Stimulated activated naive CD8-positive, alpha-beta T cell treated with anti-CD3 and anti-CD28 coated beads, Interleukin-15, Interleukin-2, amounts not matched to agents 100 ng/mL and 50 ng/mL, for 24 hours (primary cell): ENCODE data around the gene CRYBA4.
A peak's percentile ranks its signal among the peaks of the same experiment; 100 is the strongest.
"Not testable (repeated sequence)": the region's sequence is repeated elsewhere in the genome, so short reads cannot be mapped to it uniquely, and the experiment has no call there.

ENCODE experiments used
- H3K27ac Mint-ChIP-seq: one replicate; pipeline ENCODE4 v1.8.0; 2021; ENCODE audit warnings: mild to moderate bottlenecking, mixed read lengths
- H3K27me3 Mint-ChIP-seq: one replicate; pipeline ENCODE4 v1.8.0; 2021; ENCODE audit warnings: mixed read lengths
- H3K36me3 Mint-ChIP-seq: one replicate; pipeline ENCODE4 v1.8.0; 2021; ENCODE audit warnings: low read depth, mixed read lengths
- H3K4me1 Mint-ChIP-seq: one replicate; pipeline ENCODE4 v1.8.0; 2021; ENCODE audit warnings: low read depth, mixed read lengths
- H3K4me3 Mint-ChIP-seq: one replicate; pipeline ENCODE4 v1.8.0; 2021; ENCODE audit warnings: mild to moderate bottlenecking, mixed read lengths
- H3K9me3 Mint-ChIP-seq: one replicate; pipeline ENCODE4 v1.8.0; 2021; ENCODE audit warnings: mixed read lengths

The CRYBA4 gene

DNA sequence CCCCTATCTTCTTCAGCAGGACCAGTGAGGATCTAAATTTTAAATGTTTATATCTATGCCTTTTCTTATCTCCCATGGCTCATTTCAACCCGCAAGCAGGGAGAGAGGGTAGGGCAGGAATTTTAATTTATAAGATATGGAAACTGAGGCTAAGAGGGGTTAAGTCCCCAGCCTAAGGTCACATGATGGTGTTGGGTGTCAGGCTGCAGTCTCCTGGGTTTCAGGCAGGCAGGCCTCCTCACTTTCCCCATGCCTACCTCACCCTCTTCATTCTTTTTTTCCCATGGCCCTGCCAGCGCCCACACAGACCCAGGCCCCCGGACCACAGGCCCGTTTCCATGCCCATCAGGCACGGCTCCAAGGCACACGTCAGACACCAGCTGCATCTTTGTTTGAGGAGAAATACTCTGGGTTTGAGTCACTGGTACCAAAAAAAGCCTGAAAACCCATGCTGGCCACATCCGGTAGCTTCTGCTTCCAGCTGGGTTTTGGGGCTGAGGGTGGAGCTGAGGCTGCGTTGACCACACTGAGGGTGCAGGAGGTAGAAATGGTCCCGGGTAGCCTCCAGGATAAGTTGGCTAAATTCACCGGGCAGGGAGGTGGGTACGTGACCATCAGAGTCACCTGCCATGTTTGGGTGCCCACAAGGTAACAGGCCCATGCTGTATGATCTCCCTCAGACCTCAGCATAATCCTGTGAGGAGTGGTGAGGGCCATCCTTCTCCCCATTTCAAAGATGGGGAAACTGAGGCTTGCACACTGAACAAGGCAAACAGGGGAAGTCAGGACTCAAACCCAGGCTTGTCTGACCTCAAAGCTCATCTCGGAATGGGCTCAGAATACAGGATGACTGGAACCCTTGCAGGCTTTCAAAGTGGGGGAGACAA lies 11.4 kb upstream of the CRYBA4 start:
- Mint-ChIP-seq H3K36me3 (no peaks in the 10 kb centered on the region), H3K4me3 (peak overlapping the region; percentile 47), H3K9me3 (no peaks in the 10 kb centered on the region), H3K27ac (peak overlapping the region; percentile 79), H3K4me1 (peaks cover 30% of the 10 kb centered on the region), H3K27me3 (no peaks in the 10 kb centered on the region)

DNA sequence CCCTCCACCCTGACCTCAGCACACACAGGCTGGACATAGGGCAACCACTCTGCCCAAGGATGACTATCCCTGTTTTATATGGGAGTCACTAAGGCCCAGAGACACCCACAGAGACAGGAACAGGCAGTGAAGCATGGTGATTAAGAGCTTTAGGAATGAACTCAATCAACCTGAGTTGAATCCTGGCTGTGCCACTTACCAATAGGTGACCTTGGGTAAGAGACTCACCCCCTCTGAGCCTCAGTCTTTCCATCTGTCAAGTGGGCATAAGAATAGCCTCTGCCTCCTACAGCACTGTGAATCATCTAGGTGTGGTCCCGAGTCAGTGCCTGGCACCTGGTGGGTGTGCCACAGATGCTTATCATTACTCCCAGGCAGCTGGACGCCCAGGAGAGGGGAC lies 10.8 kb upstream of the CRYBA4 start:
- Mint-ChIP-seq H3K36me3 (no peaks in the 10 kb centered on the region), H3K4me1 (peaks cover 31% of the 10 kb centered on the region), H3K27ac (peak overlapping the region; percentile 27), H3K9me3 (no peaks in the 10 kb centered on the region), H3K4me3 (no peak overlapping the region), H3K27me3 (no peaks in the 10 kb centered on the region)

DNA sequence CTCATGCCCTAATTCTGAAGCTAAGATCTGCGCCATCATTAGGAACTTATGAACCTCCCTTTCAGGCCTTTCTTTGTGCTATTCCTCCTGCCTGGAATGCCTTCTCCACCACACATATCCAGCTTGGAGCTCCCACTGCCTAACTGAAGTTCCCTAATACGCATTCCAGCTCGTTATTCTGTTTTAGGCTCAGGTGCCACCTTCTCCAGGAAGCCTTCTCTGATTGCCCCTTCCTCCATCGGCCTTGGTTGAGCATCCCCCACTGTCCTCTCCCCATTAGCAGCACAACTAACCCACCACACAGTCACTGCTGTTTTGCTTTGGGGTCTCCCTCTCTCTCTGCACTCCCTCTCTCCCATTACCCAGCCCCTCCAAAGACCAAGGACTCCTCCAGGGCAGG lies 9.1 kb upstream of the CRYBA4 start:
- Mint-ChIP-seq H3K36me3 (no peaks in the 10 kb centered on the region), H3K27me3 (no peaks in the 10 kb centered on the region), H3K4me3 (no peak overlapping the region), H3K4me1 (peaks cover 29% of the 10 kb centered on the region), H3K9me3 (no peaks in the 10 kb centered on the region), H3K27ac (no peak overlapping the region)

DNA sequence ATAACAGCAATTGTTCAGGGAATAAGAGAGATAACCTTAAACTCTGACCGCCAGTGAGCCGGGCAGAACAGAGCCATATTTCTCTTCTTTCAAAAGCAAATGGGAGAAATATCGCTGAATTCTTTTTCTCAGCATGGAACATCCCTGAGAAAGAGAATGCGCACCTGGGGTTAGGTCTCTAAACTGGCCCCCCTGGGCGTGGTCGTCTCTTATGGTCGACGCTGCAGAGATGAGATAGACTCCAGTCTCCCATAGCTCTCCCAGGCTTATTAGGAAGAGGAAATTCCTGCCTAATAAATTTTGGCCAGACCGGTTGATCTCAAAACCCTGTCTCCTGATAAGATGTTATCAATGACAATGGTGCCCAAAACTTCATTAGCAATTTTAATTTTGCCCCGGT lies 8.0 kb upstream of the CRYBA4 start:
- not testable (repeated sequence) for H3K36me3 Mint-ChIP-seq, H3K27ac Mint-ChIP-seq, H3K4me3 Mint-ChIP-seq, H3K27me3 Mint-ChIP-seq, H3K9me3 Mint-ChIP-seq
- peaks cover 32% of the 10 kb centered on the region for H3K4me1 Mint-ChIP-seq

DNA sequence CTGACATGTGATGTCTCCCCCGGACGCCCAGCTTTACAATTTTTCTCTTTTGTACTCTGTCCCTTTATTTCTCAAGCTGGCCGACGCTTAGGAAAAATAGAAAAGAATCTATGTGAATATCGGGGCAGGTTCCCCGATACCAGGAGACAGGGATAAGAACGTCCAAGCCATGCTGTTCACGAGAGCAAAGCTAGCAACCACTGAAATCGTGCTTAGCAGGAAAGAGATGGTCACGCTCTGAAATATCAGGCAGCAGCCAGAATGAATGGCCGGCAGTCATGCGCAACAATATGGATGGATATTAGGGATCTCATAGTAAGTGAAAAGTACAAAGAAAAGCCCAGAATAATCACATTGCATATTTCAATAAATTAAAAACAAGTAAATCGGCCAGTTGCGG lies 7.4 kb upstream of the CRYBA4 start:
- Mint-ChIP-seq H3K4me1 (peaks cover 29% of the 10 kb centered on the region), H3K27me3 (no peaks in the 10 kb centered on the region), H3K4me3 (no peak overlapping the region), H3K27ac (no peak overlapping the region), H3K36me3 (no peaks in the 10 kb centered on the region), H3K9me3 (no peaks in the 10 kb centered on the region)

DNA sequence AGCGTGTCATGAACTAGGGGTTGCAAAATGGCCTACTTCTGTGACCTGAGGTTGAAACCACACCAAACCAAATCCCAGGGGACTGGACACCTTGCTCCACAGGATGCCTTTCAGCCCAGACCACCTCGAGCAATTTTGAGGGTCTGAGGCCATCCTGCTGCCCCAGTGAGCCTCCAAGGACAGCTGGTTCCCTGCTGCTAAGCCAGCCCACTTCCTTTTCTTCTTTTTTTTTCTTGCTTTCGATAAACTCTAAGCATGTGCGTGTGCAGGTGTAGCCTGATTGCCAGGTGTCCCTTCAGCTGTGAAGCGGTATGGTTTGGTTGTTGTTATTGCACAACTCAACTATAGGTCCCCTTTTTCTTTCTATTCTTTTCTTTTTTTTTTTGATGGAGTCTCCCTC lies 6.6 kb upstream of the CRYBA4 start:
- H3K4me3 Mint-ChIP-seq: no peak overlapping the region
- no peaks in the 10 kb centered on the region for H3K27me3 Mint-ChIP-seq
- no peak overlapping the region for H3K27ac Mint-ChIP-seq
- no peaks in the 10 kb centered on the region for H3K9me3 Mint-ChIP-seq
- peaks cover 20% of the 10 kb centered on the region for H3K4me1 Mint-ChIP-seq
- no peaks in the 10 kb centered on the region for H3K36me3 Mint-ChIP-seq

DNA sequence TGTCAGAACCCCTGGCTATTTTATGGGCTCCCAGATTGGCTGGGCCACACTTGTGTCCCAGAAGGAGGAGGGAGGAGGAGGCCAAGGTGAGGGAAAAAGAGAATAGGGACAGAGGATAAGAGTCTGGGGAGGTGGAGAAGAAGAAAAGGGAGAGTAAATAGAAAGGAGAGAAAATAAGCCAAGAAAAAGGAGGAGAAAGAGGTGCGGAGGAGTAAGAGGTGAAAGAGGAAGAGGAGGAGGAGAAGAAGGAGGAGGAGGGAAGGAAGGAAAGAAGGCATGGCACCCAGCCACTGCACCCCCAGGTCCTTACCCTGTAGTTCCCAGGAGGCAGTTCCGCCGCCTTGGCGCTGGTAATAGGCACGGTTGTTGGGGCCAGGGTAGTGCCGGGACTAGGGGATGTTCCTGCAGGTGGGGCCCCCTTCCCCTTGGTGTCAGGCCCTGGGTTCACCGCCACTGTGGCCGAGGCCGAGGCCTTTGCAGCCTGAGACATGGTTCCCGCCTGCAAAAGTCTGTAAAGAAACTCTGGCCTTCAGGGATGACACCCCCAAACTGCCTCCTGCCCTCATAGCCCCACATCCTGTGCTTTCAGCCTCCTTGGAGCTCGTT lies 5.8 kb upstream of the CRYBA4 start:
- no peaks in the 10 kb centered on the region for H3K27me3 Mint-ChIP-seq
- no peak overlapping the region for H3K4me3 Mint-ChIP-seq
- H3K9me3 Mint-ChIP-seq: no peaks in the 10 kb centered on the region
- no peaks in the 10 kb centered on the region for H3K36me3 Mint-ChIP-seq
- peaks cover 13% of the 10 kb centered on the region for H3K4me1 Mint-ChIP-seq
- H3K27ac Mint-ChIP-seq: no peak overlapping the region

DNA sequence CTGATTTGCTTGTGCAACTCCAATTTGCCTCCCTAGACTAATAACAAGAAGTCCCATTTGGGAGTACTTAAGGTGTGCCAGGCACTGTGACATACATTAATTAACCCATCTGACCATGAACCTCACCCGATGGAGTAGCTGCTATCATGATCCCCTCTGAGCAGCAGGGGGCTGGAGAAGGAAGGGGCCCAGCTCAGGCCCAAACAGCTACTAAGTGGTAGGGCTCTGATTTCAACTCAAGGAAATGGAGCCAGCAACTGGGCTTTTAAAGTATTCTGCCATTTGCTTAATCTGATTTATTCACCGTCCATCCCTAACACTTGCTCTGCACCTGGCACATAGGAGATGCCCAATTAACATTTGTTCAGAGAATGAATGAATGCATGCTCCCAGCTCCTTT lies 5.1 kb upstream of the CRYBA4 start:
- Mint-ChIP-seq H3K4me3 (no peak overlapping the region), H3K4me1 (peaks cover 10% of the 10 kb centered on the region), H3K9me3 (no peaks in the 10 kb centered on the region), H3K36me3 (no peaks in the 10 kb centered on the region), H3K27ac (no peak overlapping the region), H3K27me3 (no peaks in the 10 kb centered on the region)

DNA sequence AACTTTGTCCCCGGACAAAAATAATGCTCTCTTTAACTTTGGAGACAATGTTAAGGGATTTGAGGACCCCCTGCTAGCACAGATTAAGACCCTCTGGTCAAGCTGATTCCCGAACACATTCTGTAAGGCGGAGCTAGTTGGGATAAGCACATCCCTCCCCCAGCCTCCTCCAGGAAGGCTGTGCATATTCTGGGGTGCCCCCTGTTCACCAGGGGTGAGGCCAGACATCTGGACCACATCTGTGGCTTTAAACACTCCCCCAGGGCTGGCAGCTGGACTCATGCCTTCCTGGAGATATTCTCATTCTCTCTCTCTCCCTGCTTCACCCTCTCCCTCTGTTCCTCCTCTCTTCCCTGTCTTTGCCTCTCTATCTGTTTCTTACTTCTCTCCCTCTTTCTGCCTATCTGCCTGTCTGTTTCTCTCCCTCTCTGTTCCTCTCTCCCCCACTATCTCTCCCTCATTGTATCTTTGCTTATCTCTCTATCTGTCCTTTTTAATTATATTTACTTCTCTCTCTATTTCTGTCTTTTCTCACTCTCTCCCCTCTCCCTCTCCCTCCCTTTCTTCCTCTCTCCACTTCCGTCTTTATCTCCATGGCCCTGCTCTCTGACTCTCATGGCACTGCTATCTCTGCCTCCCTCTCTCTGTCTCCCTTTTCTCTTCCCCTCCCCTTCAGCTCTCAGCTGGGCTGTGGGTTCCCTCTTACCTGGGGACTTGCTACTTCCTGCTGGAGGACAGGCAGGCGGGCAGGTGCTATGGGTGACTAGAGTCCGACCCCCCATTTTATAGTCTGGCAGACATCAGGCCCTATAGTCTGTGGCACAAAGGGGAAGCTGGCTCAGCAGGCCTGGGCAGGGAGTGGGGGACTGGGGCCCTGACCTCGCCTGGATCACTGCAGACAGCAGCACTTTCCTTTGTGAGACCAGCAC lies 4.2 kb upstream of the CRYBA4 start, which contains the start of gene CRYBB1:
CRYBB1 (minus strand) TSS at position 757 of the 929 bp plus-strand sequence. CDS start 1,708 bp downstream, outside the sequence.
- H3K9me3 Mint-ChIP-seq: no peaks in the 10 kb centered on the region
- peak within 1 kb of the TSS; percentile 75 for H3K27ac Mint-ChIP-seq
- no peaks in the 10 kb centered on the region for H3K36me3 Mint-ChIP-seq
- no peaks in the 10 kb centered on the region for H3K27me3 Mint-ChIP-seq
- H3K4me3 Mint-ChIP-seq: no peak within 1 kb of the TSS
- peaks cover 10% of the 10 kb centered on the region for H3K4me1 Mint-ChIP-seq

DNA sequence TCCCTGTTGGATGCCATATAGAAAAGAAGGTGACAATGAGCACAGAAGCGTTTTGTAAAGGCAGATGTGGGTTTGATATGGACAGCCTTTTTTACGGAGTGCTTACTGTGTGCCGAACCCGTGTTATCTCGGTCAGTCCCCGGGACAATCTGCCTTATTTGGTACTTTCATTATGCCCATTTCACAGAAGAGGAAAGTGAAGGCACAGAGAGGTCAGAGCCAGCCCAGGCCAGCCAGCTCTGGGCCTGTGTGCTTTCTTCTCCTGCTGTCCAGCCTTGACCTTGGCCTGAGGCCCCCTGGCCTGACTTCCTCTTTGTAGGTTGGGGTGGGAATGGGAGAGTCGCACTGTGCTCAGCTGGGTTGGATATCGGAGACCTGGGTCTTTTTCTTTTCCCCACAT lies 3.3 kb upstream of the CRYBA4 start:
- no peaks in the 10 kb centered on the region for H3K27me3 Mint-ChIP-seq
- H3K27ac Mint-ChIP-seq: no peak overlapping the region
- peaks cover 10% of the 10 kb centered on the region for H3K4me1 Mint-ChIP-seq
- no peaks in the 10 kb centered on the region for H3K9me3 Mint-ChIP-seq
- H3K36me3 Mint-ChIP-seq: no peaks in the 10 kb centered on the region
- H3K4me3 Mint-ChIP-seq: no peak overlapping the region

DNA sequence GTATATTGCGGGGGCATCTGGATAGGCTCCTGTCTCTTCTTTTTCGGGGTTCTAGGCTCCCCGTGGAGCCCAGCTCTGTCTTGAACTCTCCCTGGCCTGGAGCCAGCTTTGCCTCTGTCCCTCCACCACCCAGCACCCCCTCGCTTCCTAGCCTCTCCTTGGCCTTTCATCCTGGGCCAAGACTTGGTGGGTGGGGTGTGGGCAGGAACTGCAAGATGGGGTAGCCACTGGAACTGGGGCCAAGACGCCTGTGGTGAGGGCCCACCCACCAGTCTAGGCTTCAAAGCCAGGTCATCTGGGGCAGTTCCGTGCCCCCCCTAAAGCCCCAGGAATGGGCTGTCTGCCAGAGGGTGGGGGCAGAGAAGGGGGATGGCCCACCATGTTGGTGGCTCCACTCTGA lies 2.3 kb upstream of the CRYBA4 start:
- Mint-ChIP-seq H3K36me3 (no peaks in the 10 kb centered on the region), H3K27ac (no peak overlapping the region), H3K27me3 (no peaks in the 10 kb centered on the region), H3K4me3 (no peak overlapping the region), H3K4me1 (peaks cover 10% of the 10 kb centered on the region), H3K9me3 (peaks cover 5% of the 10 kb centered on the region)

DNA sequence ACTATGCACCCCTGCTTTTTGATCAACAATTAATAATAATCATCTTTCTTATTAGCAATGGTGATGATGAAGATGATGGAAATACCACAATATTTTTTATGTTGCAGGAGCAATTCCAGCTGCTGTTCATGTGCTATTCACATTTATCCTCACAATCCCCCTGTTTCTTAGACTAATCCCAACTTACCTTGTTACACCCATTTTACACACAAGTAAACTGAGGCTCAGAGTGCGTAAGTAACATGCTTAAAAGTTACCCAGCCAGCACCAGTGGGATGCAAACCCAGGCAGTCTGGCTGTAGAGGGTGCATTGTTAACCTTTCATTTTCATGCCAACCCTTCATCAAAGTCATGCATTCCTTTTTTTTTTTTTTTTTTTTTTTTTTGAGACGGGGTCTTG lies 1.6 kb upstream of the CRYBA4 start:
- Mint-ChIP-seq H3K36me3 (no peaks in the 10 kb centered on the region), H3K4me1 (peaks cover 8% of the 10 kb centered on the region), H3K9me3 (peaks cover 5% of the 10 kb centered on the region), H3K27me3 (no peaks in the 10 kb centered on the region), H3K4me3 (no peak overlapping the region), H3K27ac (no peak overlapping the region)

DNA sequence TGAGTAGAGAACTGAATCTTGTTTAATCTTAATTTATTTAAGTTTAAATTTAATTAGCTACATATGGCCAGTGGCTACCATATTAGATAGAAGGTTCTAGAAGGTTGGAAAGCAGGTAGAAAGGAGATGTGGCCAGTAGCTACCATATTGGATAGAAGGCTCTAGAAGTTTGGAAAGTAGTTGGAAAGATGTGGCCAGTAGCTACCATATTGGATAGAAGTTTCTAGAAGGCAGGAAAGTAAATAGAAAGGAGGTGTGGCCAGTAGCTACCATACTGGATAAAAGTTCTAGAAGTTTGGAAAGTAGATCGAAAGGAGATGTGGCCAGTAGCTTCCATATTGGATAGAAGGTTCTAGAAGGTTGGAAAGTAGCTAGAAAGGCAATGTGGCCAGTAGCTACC lies 2.2 kb downstream of the CRYBA4 start:
- peaks cover 4% of the 10 kb centered on the region for H3K4me1 Mint-ChIP-seq
- H3K9me3 Mint-ChIP-seq: peaks cover 5% of the 10 kb centered on the region
- no peak overlapping the region for H3K4me3 Mint-ChIP-seq
- no peaks in the 10 kb centered on the region for H3K27me3 Mint-ChIP-seq
- H3K27ac Mint-ChIP-seq: no peak overlapping the region
- no peaks in the 10 kb centered on the region for H3K36me3 Mint-ChIP-seq

DNA sequence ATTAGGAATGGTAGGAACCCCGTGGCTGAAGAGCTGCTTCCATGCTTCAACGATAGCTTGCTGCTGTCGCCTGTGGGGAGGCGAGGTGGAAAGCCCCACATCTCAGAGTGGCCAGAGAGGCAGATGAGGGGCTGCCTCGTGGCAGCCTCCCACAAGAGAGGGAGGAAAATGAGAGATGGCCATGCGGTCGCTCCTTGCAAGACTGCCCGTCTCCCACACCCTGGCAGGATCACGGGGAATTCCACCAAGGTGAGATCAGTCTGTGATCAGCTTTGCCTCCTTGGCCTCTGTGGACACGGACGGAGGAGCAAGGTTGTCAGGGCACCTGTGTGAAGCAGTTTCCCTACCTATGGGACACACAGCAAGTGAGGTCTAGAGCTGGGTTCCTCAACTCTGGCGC lies 3.0 kb downstream of the CRYBA4 start:
- H3K4me1 Mint-ChIP-seq: peaks cover 4% of the 10 kb centered on the region
- H3K9me3 Mint-ChIP-seq: peaks cover 5% of the 10 kb centered on the region
- H3K36me3 Mint-ChIP-seq: no peaks in the 10 kb centered on the region
- H3K27ac Mint-ChIP-seq: no peak overlapping the region
- no peaks in the 10 kb centered on the region for H3K27me3 Mint-ChIP-seq
- H3K4me3 Mint-ChIP-seq: no peak overlapping the region
